Natural killer cell (primary cell): ENCODE data around the gene SCLT1. TPM values are rescaled to one million over a fixed set of nuclear protein-coding genes. Genes with fewer than 3 reads are reported as not detected.
A peak's percentile ranks its signal among the peaks of the same experiment; 100 is the strongest.

ENCODE experiments used
- ATAC-seq, 3 donors: fragments of 150-1000 bp in 2 of 3; fragments of 200-7000 bp in 1 of 3; cut with Tn5 transposase; 1 replicate in 1 of 3; 2 replicates in 2 of 3; pipeline ENCODE4 v1.10.0; 2021; ENCODE audit warnings: mild to moderate bottlenecking in 2 of 3, moderate library complexity in 2 of 3
- DNase-seq, 2 donors: peaks; one replicate each; pipeline versions ENCODE4 v3.0.0 to v3.0.0-alpha.2; 2013 to 2021; ENCODE audit warnings: mixed read lengths in 1 of 2
- H3K27ac ChIP-seq: one replicate; pipeline ENCODE4 v1.5.1; 2013; ENCODE audit warnings: mild to moderate bottlenecking, low read length
- H3K27me3 ChIP-seq: one replicate; pipeline ENCODE4 v1.6.1; 2013; ENCODE audit warnings: low read length; ENCODE audit not compliant: control insufficient read depth, insufficient read depth
- H3K36me3 ChIP-seq: one replicate; pipeline ENCODE4 v1.6.1; 2013; ENCODE audit warnings: low read length; ENCODE audit not compliant: control insufficient read depth, insufficient read depth
- H3K4me1 ChIP-seq: one replicate; pipeline ENCODE4 v1.6.1; 2013; ENCODE audit warnings: low read length; ENCODE audit not compliant: control insufficient read depth, insufficient read depth
- H3K4me3 ChIP-seq: one replicate; pipeline ENCODE4 v1.5.1; 2013; ENCODE audit warnings: low read length
- H3K9me3 ChIP-seq: one replicate; pipeline ENCODE4 v1.6.1; 2013; ENCODE audit warnings: low read length; ENCODE audit not compliant: control insufficient read depth, insufficient read depth
- H3K27ac Mint-ChIP-seq, 2 donors: one replicate each; pipeline ENCODE4 v1.8.0; 2022; ENCODE audit warnings: mild to moderate bottlenecking in 2 of 2, mixed read lengths in 2 of 2, moderate library complexity in 1 of 2
- H3K27me3 Mint-ChIP-seq, 2 donors: one replicate each; pipeline ENCODE4 v1.8.0; 2022; ENCODE audit warnings: low read depth in 2 of 2, mixed read lengths in 2 of 2
- H3K36me3 Mint-ChIP-seq: one replicate; pipeline ENCODE4 v1.8.0; 2022; ENCODE audit warnings: mixed read lengths
- H3K4me1 Mint-ChIP-seq, 2 donors: one replicate each; pipeline ENCODE4 v1.8.0; 2022; ENCODE audit warnings: mixed read lengths in 2 of 2
- H3K4me3 Mint-ChIP-seq: one replicate; pipeline ENCODE4 v1.8.0; 2022; ENCODE audit warnings: mild to moderate bottlenecking, moderate library complexity, mixed read lengths
- H3K9me3 Mint-ChIP-seq, 2 donors: one replicate each; pipeline ENCODE4 v1.8.0; 2022; ENCODE audit warnings: mixed read lengths in 2 of 2
- CTCF ChIP-seq: fragments of 200-600 bp; IDR thresholded peaks from one replicate; pipeline ENCODE4 v1.8.0; 2022; ENCODE audit warnings: antibody characterized with exemption
- WGBS: methylation state at CpG from one replicate; pipeline ENCODE4 v1.1.7; 2013; ENCODE audit warnings: missing lambda C conversion rate; ENCODE audit not compliant: insufficient coverage; 5-methylcytosine and 5-hydroxymethylcytosine counted together
- intact Hi-C: fragments of 100-400 bp; cut with micrococcal nuclease; formaldehyde crosslinking; loops from one replicate; pipeline ENCODE4 v1.14.2; 2022
- total RNA-seq, 4 donors: library from RNA; stranded (reverse); fragments of 120-200 nt in 1 of 4; gene quantifications; one replicate each; pipeline versions ENCODE4 v1.2.3 to v1.2.4, GENCODE V29; 2013 to 2022

SCLT1 gene
- total RNA-seq, 3 donors from 2014 or later (not counting 1 experiment from before 2014, with no cell fraction given), result 54.0 to 59.9 (median 55.4) TPM

DNA sequence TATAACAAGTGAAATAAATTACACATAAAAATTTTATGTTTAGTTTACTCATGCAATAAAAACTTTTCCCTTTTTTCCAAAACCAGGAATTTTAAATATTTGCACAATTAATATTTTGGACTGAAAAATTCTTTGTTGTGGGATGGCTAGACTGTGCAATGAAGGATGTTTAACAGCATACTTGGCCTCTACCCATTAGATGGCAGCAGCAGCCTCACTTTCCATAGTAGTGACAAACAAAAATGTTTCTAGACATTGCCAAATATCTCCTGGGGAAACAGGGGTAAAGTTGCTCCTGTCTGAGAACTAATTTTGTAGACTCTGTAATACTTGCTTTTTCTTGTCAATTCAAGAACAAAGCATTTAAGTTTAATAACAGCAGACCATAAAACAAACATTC, 49.8 kb downstream of the SCLT1 start:
- no peak for ATAC-seq
- H3K4me3 Mint-ChIP-seq, result no peak overlapping the region
- DNase-seq, result peak in 1 of 2 donors; percentile 16
- intact Hi-C loops, result no loop called here
- no peak for TF ChIP-seq CTCF
- no peaks in the 10 kb centered on the region for H3K27me3 Mint-ChIP-seq
- Histone ChIP-seq H3K9me3 (no peaks in the 10 kb centered on the region), H3K27me3 (no peaks in the 10 kb centered on the region), H3K4me1 (no peaks in the 10 kb centered on the region), H3K4me3 (no peak overlapping the region), H3K27ac (no peak overlapping the region), H3K36me3 (peaks cover 3% of the 10 kb centered on the region)
- H3K9me3 Mint-ChIP-seq, result no peaks in the 10 kb centered on the region
- peaks cover 13% of the 10 kb centered on the region in 2 donors for H3K4me1 Mint-ChIP-seq
- no peaks in the 10 kb centered on the region for H3K36me3 Mint-ChIP-seq
- H3K27ac Mint-ChIP-seq, result no peak overlapping the region

DNA sequence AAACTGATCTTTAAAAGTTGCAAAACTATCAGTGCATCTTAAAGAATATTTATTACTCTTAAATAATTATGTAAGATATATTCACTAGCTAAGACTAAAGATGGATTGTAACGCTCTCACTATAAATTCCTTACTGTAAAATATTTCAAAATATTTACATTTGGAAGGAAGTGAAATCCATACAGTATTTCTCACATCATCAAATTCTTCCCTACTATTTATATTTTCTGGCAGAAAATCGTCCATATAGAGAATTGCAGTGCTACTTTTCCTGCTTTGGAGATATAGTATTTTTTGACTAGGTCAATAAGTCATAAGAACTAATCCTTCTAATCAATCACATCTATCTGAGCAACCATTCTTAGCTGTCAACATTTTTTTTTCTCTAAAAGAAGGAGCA, 52.9 kb downstream of the SCLT1 start:
- Mint-ChIP-seq H3K27ac (no peak overlapping the region), H3K27me3 (no peaks in the 10 kb centered on the region), H3K9me3 (no peaks in the 10 kb centered on the region), H3K4me1 (no peaks in the 10 kb centered on the region), H3K36me3 (no peaks in the 10 kb centered on the region), H3K4me3 (no peak overlapping the region)
- H3K4me3 ChIP-seq, result no peak overlapping the region
- no peak overlapping the region for H3K27ac ChIP-seq
- no peaks in the 10 kb centered on the region for H3K9me3 ChIP-seq
- DNase-seq, result no peak
- peaks cover 3% of the 10 kb centered on the region for H3K36me3 ChIP-seq
- intact Hi-C loops, result no loop called here
- no peaks in the 10 kb centered on the region for H3K4me1 ChIP-seq
- no peaks in the 10 kb centered on the region for H3K27me3 ChIP-seq
- ATAC-seq, result no peak
- no CpG with 5 or more reads among the region's 2 CpGs for WGBS
- no peak for TF ChIP-seq CTCF

GRCh38 chr4:129037093-129037492, 56.2 kb downstream of the SCLT1 start:
- Mint-ChIP-seq H3K4me1 (no peaks in the 10 kb centered on the region), H3K27ac (peak overlapping the region in 1 of 2 donors; percentile 32), H3K4me3 (no peak overlapping the region), H3K9me3 (no peaks in the 10 kb centered on the region), H3K36me3 (no peaks in the 10 kb centered on the region), H3K27me3 (no peaks in the 10 kb centered on the region)
- H3K27ac ChIP-seq, result no peak overlapping the region
- no peak overlapping the region for H3K4me3 ChIP-seq
- 100% methylated on average over 1 of the region's 1 CpG for WGBS
- no peak for ATAC-seq
- H3K27me3 ChIP-seq, result no peaks in the 10 kb centered on the region
- no peaks in the 10 kb centered on the region for H3K9me3 ChIP-seq
- H3K36me3 ChIP-seq, result peaks cover 3% of the 10 kb centered on the region
- no peak for DNase-seq
- TF ChIP-seq CTCF, result no peak
- no peaks in the 10 kb centered on the region for H3K4me1 ChIP-seq
- intact Hi-C loops, result no loop called here
